SU-DHL-6 (cell line): Measurements from ENCODE around the gene UNC45A.

ENCODE experiments used
- H2AFZ ChIP-seq: fragments of 200-600 bp; sonication (generic); 2 replicates; pipeline ENCODE4 v1.6.1; 2014; ENCODE audit warnings: low read depth, mild to moderate bottlenecking, moderate library complexity, mixed read lengths, antibody characterized with exemption, low read length; ENCODE audit not compliant: severe bottlenecking
- H3F3A ChIP-seq: fragments of 200-600 bp; shearing (Covaris generic); 2 replicates; pipeline ENCODE4 v1.6.0; 2016; ENCODE audit warnings: antibody characterized with exemption, mild to moderate bottlenecking; ENCODE audit not compliant: insufficient read depth
- H3K27ac ChIP-seq: fragments of 200-600 bp; sonication (generic); 2 replicates; pipeline ENCODE4 v1.5.1; 2016; ENCODE audit warnings: low read depth, mild to moderate bottlenecking, low read length, moderate library complexity, mixed read lengths
- H3K27me3 ChIP-seq: fragments of 200-600 bp; sonication (generic), shearing (Covaris generic); 2 replicates; pipeline ENCODE4 v1.6.0; 2014; ENCODE audit warnings: mild to moderate bottlenecking, low read length
- H3K36me3 ChIP-seq: fragments of 200-600 bp; sonication (generic); 2 replicates; pipeline ENCODE4 v1.6.1; 2014; ENCODE audit warnings: mild to moderate bottlenecking, low read length, mixed read lengths
- H3K4me2 ChIP-seq: fragments of 300-600, 200-600 bp; shearing (Covaris generic), sonication (generic); 2 replicates; pipeline ENCODE4 v1.6.0; 2014; ENCODE audit warnings: low read length, low read depth, mild to moderate bottlenecking; ENCODE audit not compliant: poor library complexity, severe bottlenecking
- H3K4me3 ChIP-seq: fragments of 200-600 bp; sonication (generic); 2 replicates; pipeline ENCODE4 v1.5.1; 2014; ENCODE audit warnings: antibody characterized with exemption, low read length, mild to moderate bottlenecking, mixed read lengths; ENCODE audit not compliant: insufficient read depth, poor library complexity, severe bottlenecking
- H3K79me2 ChIP-seq: fragments of 200-600 bp; sonication (generic); 2 replicates; pipeline ENCODE4 v1.6.1; 2014; ENCODE audit warnings: mild to moderate bottlenecking, low read length, moderate library complexity; ENCODE audit not compliant: insufficient read depth
- H3K9ac ChIP-seq: fragments of 200-600 bp; sonication (generic); 2 replicates; pipeline ENCODE4 v1.7.0; 2014; ENCODE audit warnings: mild to moderate bottlenecking, low read length
- H3K9me2 ChIP-seq: fragments of 200-600 bp; sonication (generic); replicated peaks from 2 replicates; pipeline ENCODE4 v1.6.1; 2014; ENCODE audit warnings: low read length; ENCODE audit not compliant: insufficient read depth
- H3K9me3 ChIP-seq: fragments of 200-600 bp; sonication (generic); 2 replicates; pipeline ENCODE4 v1.6.1; 2014; ENCODE audit warnings: low read length, mixed read lengths; ENCODE audit not compliant: insufficient read depth
- H4K20me1 ChIP-seq: fragments of 200-600 bp; sonication (generic); 2 replicates; pipeline ENCODE4 v1.6.1; 2014; ENCODE audit warnings: low read depth, mild to moderate bottlenecking, antibody characterized with exemption, low read length, moderate library complexity, mixed read lengths
- CTCF ChIP-seq: fragments of 200-600 bp; sonication (generic); IDR thresholded peaks from one replicate; pipeline ENCODE4 v1.5.1; 2017; ENCODE audit warnings: antibody characterized with exemption, mild to moderate bottlenecking, low read length, moderate library complexity; ENCODE audit not compliant: insufficient read depth, poor library complexity, severe bottlenecking
- EZH2phosphoT487 ChIP-seq: fragments of 200-600 bp; sonication (generic), shearing (Covaris generic); conservative IDR thresholded peaks from 2 replicates; pipeline ENCODE4 v1.6.1; 2018; ENCODE audit warnings: mild to moderate bottlenecking, antibody characterized with exemption, low read length, moderate library complexity, mixed read lengths

UNC45A gene

DNA sequence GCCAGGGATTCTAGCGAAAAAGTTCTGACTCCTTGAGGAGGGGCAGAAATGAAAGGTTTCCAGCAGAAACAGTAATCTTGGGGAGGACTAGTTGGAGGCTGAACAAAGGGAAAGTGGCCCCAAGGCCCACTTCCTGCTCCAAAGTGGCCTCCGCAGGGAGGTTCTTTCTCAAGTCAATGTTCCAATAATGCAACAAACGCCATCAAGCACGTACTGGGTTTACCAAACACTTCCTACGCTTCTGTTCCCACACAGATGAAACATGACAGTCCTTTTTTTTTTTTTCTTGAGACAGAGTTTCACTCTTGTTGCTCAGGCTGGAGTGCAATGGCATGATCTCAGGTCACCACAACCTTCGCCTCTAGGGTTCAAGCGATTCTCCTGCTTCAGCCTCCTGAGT, 10.0 kb downstream of the UNC45A start:
- no peak overlapping the region for H3K4me2 ChIP-seq
- H3K9me3 ChIP-seq: no peaks in the 10 kb centered on the region
- no peaks in the 10 kb centered on the region for H3K27me3 ChIP-seq
- no peaks in the 10 kb centered on the region for H3K79me2 ChIP-seq
- no peaks in the 10 kb centered on the region for H3F3A ChIP-seq
- H3K27ac ChIP-seq: no peak overlapping the region
- H3K9me2 ChIP-seq: no peaks in the 10 kb centered on the region
- H3K4me3 ChIP-seq: no peak overlapping the region
- no peaks in the 10 kb centered on the region for H4K20me1 ChIP-seq
- no peak overlapping the region for H3K9ac ChIP-seq
- H3K36me3 ChIP-seq: no peaks in the 10 kb centered on the region
- no peak overlapping the region for H2AFZ ChIP-seq
- no peak for TF ChIP-seq EZH2phosphoT487
- no peak for TF ChIP-seq CTCF

DNA sequence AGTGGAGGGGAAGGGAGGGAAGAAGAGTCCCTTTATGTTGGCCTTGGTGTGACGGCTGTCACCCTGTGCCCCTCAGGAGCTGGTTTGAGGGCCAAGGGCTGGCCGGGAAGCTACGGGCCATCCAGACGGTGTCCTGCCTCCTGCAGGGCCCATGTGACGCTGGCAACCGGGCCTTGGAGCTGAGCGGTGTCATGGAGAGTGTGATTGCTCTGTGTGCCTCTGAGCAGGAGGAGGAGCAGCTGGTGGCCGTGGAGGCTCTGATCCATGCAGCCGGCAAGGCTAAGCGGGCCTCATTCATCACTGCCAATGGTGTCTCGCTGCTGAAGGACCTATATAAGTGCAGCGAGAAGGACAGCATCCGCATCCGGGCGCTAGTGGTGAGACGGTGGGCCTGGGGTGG, 11.5 kb downstream of the UNC45A start:
- Histone ChIP-seq H3K9ac (no peak overlapping the region), H2AFZ (no peak overlapping the region), H3K4me3 (no peak overlapping the region), H3K9me3 (no peaks in the 10 kb centered on the region), H3K9me2 (no peaks in the 10 kb centered on the region), H3F3A (no peaks in the 10 kb centered on the region), H3K27me3 (no peaks in the 10 kb centered on the region), H3K79me2 (no peaks in the 10 kb centered on the region), H3K27ac (no peak overlapping the region), H3K36me3 (no peaks in the 10 kb centered on the region), H3K4me2 (no peak overlapping the region), H4K20me1 (no peaks in the 10 kb centered on the region)
- TF ChIP-seq CTCF (no peak), EZH2phosphoT487 (no peak)

DNA sequence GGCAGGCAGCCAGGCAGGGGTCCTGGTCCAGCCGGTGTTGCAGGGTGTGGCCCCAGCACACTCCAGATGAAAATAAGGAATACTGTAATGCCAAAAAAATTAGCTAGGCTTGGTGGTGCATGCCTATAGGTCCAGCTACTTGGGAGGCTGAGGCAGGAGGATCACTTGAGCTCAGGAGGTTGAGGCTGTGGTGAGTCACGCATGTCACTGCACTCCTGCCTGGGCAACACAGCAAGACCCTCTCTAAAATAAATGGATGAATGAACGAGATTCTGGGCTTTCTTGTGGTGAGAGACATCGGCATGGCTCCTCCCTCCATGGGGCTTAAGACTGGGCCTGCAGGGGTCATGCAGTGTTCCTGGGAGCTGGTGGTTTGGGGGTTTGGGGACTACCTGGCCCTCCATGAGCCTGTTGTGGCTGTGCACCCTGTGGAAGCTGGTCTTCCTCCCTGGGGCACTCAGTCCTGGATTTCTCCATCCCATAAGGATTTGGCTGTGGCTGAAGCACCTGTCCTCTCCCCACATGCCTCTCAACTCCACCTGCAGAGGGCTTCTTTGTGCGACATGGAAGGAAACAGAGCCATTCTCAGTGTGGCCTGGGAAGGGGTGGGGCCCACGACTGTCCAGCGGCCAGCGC, 12.0 kb downstream of the UNC45A start:
- H3K27ac ChIP-seq: no peak overlapping the region
- no peaks in the 10 kb centered on the region for H3F3A ChIP-seq
- H3K27me3 ChIP-seq: no peaks in the 10 kb centered on the region
- no peaks in the 10 kb centered on the region for H3K9me2 ChIP-seq
- no peaks in the 10 kb centered on the region for H3K36me3 ChIP-seq
- TF ChIP-seq CTCF: no peak
- no peak for TF ChIP-seq EZH2phosphoT487
- H3K79me2 ChIP-seq: no peaks in the 10 kb centered on the region
- H2AFZ ChIP-seq: no peak overlapping the region
- no peak overlapping the region for H3K9ac ChIP-seq
- no peaks in the 10 kb centered on the region for H3K9me3 ChIP-seq
- no peaks in the 10 kb centered on the region for H4K20me1 ChIP-seq
- no peak overlapping the region for H3K4me2 ChIP-seq
- no peak overlapping the region for H3K4me3 ChIP-seq
